K562 (cell line): Measurements from ENCODE around the gene FHIT. TPM values are rescaled to one million over a fixed set of nuclear protein-coding genes. Genes with fewer than 3 reads are reported as not detected.

ENCODE experiments used
- ATAC-seq: fragments of 200-7000 bp; cut with Tn5 transposase; 3 replicates; pipeline ENCODE4 v1.9.1; 2020; ENCODE audit warnings: moderate library complexity
- BruUV-seq: library from RNA; stranded (reverse); fragments of 400-500 nt; replicated peaks from 2 replicates; lab custom pipeline; 2021; lab: Mats Ljungman, UMichigan
- CTCF ChIA-PET: fragments of 300-600 bp; formaldehyde crosslinking; extraction: SDS; loops from one replicate; lab custom pipeline; 2021; ENCODE audit warnings: low intra/inter-chr PET ratio; lab: Yijun Ruan, JAX
- POLR2A ChIA-PET: fragments of 300-600, 350-650 bp; sonication (Branson Sonifier 250); formaldehyde crosslinking; extraction: SDS; loops from one replicate; lab custom pipeline; 2021; ENCODE audit warnings: antibody characterized with exemption, inconsistent platforms; lab: Yijun Ruan, JAX
- DNase-seq, 4 experiments: peaks; one replicate each; pipeline versions ENCODE4 v3.0.0 to v3.0.0-alpha.2; 2011 to 2018; ENCODE audit warnings: low spot score in 3 of 4, mixed read lengths in 3 of 4; ENCODE audit errors: extremely low read depth in 1 of 4
- FAIRE-seq: peaks from 2 replicates; lab custom pipeline; 2011; peaks lifted over from hg19 to GRCh38; lab: Jason Lieb, UNC
- H2AFZ ChIP-seq: 2 replicates; pipeline ENCODE4 v1.6.0; 2011; ENCODE audit warnings: low read depth, low read length, control low read depth, inconsistent platforms
- H3K27ac ChIP-seq: fragments of 200-600 bp; 3 replicates; pipeline ENCODE4 v1.8.0; 2011; ENCODE audit warnings: low read depth, mild to moderate bottlenecking, control low read depth, inconsistent platforms, low read length, moderate library complexity, mixed read lengths; ENCODE audit errors: extremely low read depth
- H3K27me3 ChIP-seq, 2 experiments: fragments of 300-600 bp in 1 of 2; 2 replicates in 1 of 2; 3 replicates in 1 of 2; pipeline versions ENCODE4 v1.6.0 to v1.8.0; 2011; ENCODE audit warnings: inconsistent platforms in 2 of 2, low read length in 2 of 2, mild to moderate bottlenecking in 1 of 2, mixed read lengths in 1 of 2, moderate library complexity in 1 of 2; ENCODE audit not compliant: control insufficient read depth in 2 of 2, insufficient read depth in 2 of 2
- H3K36me3 ChIP-seq: fragments of 300-600 bp; 3 replicates; pipeline ENCODE4 v1.8.0; 2011; ENCODE audit warnings: mild to moderate bottlenecking, low read length, inconsistent platforms; ENCODE audit not compliant: control insufficient read depth, insufficient read depth
- H3K4me1 ChIP-seq, 2 experiments: fragments of 200-600 bp in 1 of 2; replicated peaks in 1 of 2; 2 replicates in 1 of 2; 3 replicates in 1 of 2; pipeline versions ENCODE4 v1.5.1 to v1.8.0; 2011; ENCODE audit warnings: inconsistent platforms in 2 of 2, low read length in 2 of 2, mild to moderate bottlenecking in 1 of 2, mixed read lengths in 1 of 2, moderate library complexity in 1 of 2; ENCODE audit not compliant: control insufficient read depth in 2 of 2, insufficient read depth in 2 of 2
- H3K4me2 ChIP-seq: 2 replicates; pipeline ENCODE4 v1.6.1; 2011; ENCODE audit warnings: low read length, control low read depth, inconsistent platforms, mixed read lengths; ENCODE audit not compliant: insufficient read depth
- H3K4me3 ChIP-seq: fragments of 200-600 bp; sonication (generic), shearing (Covaris generic); 2 replicates; pipeline ENCODE4 v1.5.1; 2016; ENCODE audit warnings: control low read depth, inconsistent platforms
- H3K79me2 ChIP-seq: fragments of 200-600 bp; 3 replicates; pipeline ENCODE4 v1.8.0; 2011; ENCODE audit warnings: low read length, inconsistent platforms; ENCODE audit not compliant: control insufficient read depth, insufficient read depth
- H3K9ac ChIP-seq, 2 experiments: 2 replicates each; pipeline versions ENCODE4 v1.6.0 to v1.6.1; 2011; ENCODE audit warnings: low read depth in 2 of 2, low read length in 2 of 2, control low read depth in 1 of 2, inconsistent platforms in 1 of 2, mild to moderate bottlenecking in 1 of 2, mixed read lengths in 1 of 2; ENCODE audit not compliant: insufficient read depth in 1 of 2
- H3K9me1 ChIP-seq: one replicate; pipeline ENCODE4 v1.6.0; 2011; ENCODE audit warnings: inconsistent platforms, mild to moderate bottlenecking, low read length, moderate library complexity; ENCODE audit not compliant: control insufficient read depth, insufficient read depth
- H3K9me3 ChIP-seq: replicated peaks from 2 replicates; pipeline ENCODE4 v1.5.1; 2011; ENCODE audit warnings: low read depth, low read length, inconsistent platforms; ENCODE audit not compliant: control insufficient read depth, insufficient read depth
- H4K20me1 ChIP-seq: replicated peaks from 2 replicates; pipeline ENCODE4 v1.6.1; 2011; ENCODE audit warnings: low read length, inconsistent platforms, mixed read lengths; ENCODE audit not compliant: control insufficient read depth, insufficient read depth
- EWSR1 ChIP-seq: fragments of 450-650 bp; IDR thresholded peaks from 2 replicates; pipeline ENCODE4 v1.6.1; 2018; ENCODE audit warnings: borderline replicate concordance, mild to moderate bottlenecking, low read depth, moderate library complexity; ENCODE audit not compliant: partially characterized antibody
- FOS ChIP-seq: IDR thresholded peaks from 3 replicates; pipeline ENCODE4 v1.6.1; 2011; ENCODE audit not compliant: insufficient read length; ENCODE audit errors: extremely low read depth
- FOXK1 ChIP-seq: sonication (generic); formaldehyde crosslinking; IDR thresholded peaks from 2 replicates; pipeline ENCODE4 v1.8.0; 2022; ENCODE audit warnings: missing genetic modification reagents, mild to moderate bottlenecking, borderline replicate concordance
- GATA2 ChIP-seq: sonication (generic); formaldehyde crosslinking; IDR thresholded peaks from 2 replicates; pipeline ENCODE4 v1.4.0; 2020; ENCODE audit warnings: mild to moderate bottlenecking, missing genetic modification reagents
- MEF2D ChIP-seq: conservative IDR thresholded peaks from 2 replicates; pipeline ENCODE4 v1.6.1; 2016; ENCODE audit warnings: low read depth, missing genetic modification characterization, missing compliant biosample characterization
- NCOA4 ChIP-seq: fragments of 450-650 bp; IDR thresholded peaks from 2 replicates; pipeline ENCODE4 v1.6.1; 2018; ENCODE audit warnings: mild to moderate bottlenecking; ENCODE audit not compliant: partially characterized antibody
- NR3C1 ChIP-seq: sonication (generic); formaldehyde crosslinking; IDR thresholded peaks from 2 replicates; pipeline ENCODE4 v1.8.1; 2022; ENCODE audit warnings: missing genetic modification reagents
- PURB ChIP-seq: sonication (generic); formaldehyde crosslinking; IDR thresholded peaks from 2 replicates; pipeline ENCODE4 v1.9.0; 2021; ENCODE audit warnings: low read depth, mild to moderate bottlenecking, missing genetic modification reagents
- SMARCE1 ChIP-seq: fragments of 450-650 bp; IDR thresholded peaks from 2 replicates; pipeline ENCODE4 v1.7.1; 2016; ENCODE audit warnings: mild to moderate bottlenecking
- SREBF1 ChIP-seq: fragments of 150-350 bp; IDR thresholded peaks from 2 replicates; pipeline ENCODE4 v1.6.1; 2014; ENCODE audit warnings: antibody characterized with exemption, low read depth, low read length, borderline replicate concordance
- ZNF134 ChIP-seq: fragments of 250-450 bp; sonication (Bioruptor Pico); conservative IDR thresholded peaks from 2 replicates; pipeline ENCODE4 v1.4.0; 2020
- WGBS: fragments of 100-300 bp; shearing (Covaris generic); methylation state at CpG from one replicate; pipeline ENCODE4 v1.1.6; 2016; ENCODE audit warnings: low coverage, mixed read lengths; ENCODE audit not compliant: insufficient coverage; ENCODE audit errors: missing lambda C conversion rate; 5-methylcytosine and 5-hydroxymethylcytosine counted together
- in situ Hi-C: fragments of 300-500 bp; cut with MboI; formaldehyde crosslinking; loops from 4 replicates; pipeline ENCODE4 v1.15.0; 2018; ENCODE audit warnings: inconsistent platforms, mixed read lengths
- intact Hi-C: fragments of 100-400 bp; cut with micrococcal nuclease; formaldehyde crosslinking; loops from 2 replicates; pipeline ENCODE4 v1.14.2; 2022
- polyA plus RNA-seq, 8 experiments: library from polyadenylated mRNA; depleted of rRNA in 4 of 8; stranded (reverse) in 5 of 8; unstranded in 3 of 8; fragments of >200 nt; fragmentation: Nextera tagmentation in 2 of 8; fragmentation: Illumina TruSeq in 1 of 8; extraction: Ambion mirVana in 2 of 8; extraction: Trizol in 1 of 8; gene quantifications; 2 replicates each; pipeline versions ENCODE4 v1.2.1 to v1.2.3, GENCODE V29; 2011 to 2014; ENCODE audit warnings: inconsistent platforms in 1 of 8, missing spikeins in 1 of 8
- total RNA-seq, 7 experiments: library from RNA; depleted of rRNA in 6 of 7; stranded (reverse); fragments of >200 nt in 6 of 7; fragmentation: Illumina TruSeq in 2 of 7; extraction: Trizol in 2 of 7; gene quantifications; 2 replicates each; pipeline versions ENCODE4 v1.2.1 to v1.2.3, GENCODE V29; 2011 to 2021; ENCODE audit warnings: low replicate concordance in 1 of 7
- TF ChIP-seq, protein P1 (sequence below), 3 experiments: fragments of 200-800 bp in 1 of 3; fragments of 250-450 bp in 1 of 3; fragments of 450-650 bp in 1 of 3; sonication (Bioruptor Pico) in 1 of 3; sonication (Bioruptor generic) in 1 of 3; formaldehyde crosslinking in 1 of 3; IDR thresholded peaks; 2 replicates each; pipeline versions ENCODE4 v1.6.1 to v1.8.0; 2016 to 2022; ENCODE audit warnings: mild to moderate bottlenecking in 2 of 3, missing genetic modification characterization in 2 of 3, missing compliant biosample characterization in 1 of 3, moderate library complexity in 1 of 3

The FHIT gene
- total and polyA plus RNA-seq, 9 of the 15 experiments (the other 6 are each of a cell fraction or from before 2014, with no cell fraction given): 1.7 to 9.1 (median 4.3) TPM

DNA sequence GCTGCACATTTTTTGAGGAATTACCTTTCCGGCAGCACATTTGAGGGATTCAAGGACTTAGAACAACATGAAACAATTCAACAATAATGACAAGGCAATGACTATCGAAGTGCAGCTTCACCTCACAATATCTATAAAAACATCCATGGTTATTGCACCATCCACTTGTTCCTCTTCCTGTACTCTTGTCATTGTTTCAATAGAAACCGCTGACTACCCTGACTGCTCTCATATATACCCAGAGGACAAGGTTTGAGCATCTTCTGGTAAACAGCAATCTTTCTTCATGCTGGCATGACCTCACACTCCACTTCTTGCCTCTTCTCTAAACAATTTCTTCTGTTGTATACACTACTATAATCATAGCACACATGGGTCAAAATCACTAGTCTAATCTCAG, 864.9 kb downstream of the FHIT start:
- H3K4me3 ChIP-seq: no peak overlapping the region
- no peak for FAIRE-seq
- no peaks in the 10 kb centered on the region for H4K20me1 ChIP-seq
- 43% methylated on average over 3 of the region's 3 CpGs for WGBS
- in situ Hi-C loops (no loop called here), intact Hi-C loops (no loop called here)
- no peak overlapping the region for H3K9ac ChIP-seq
- TF ChIP-seq SREBF1 (no peak), PURB (CRISPR knock-in tag) (no peak), SMARCE1 (no peak), ZNF134 (CRISPR knock-in tag) (no peak), NCOA4 (no peak), MEF2D (tag) (no peak), GATA2 (CRISPR knock-in tag) (no peak), FOXK1 (CRISPR knock-in tag) (no peak), EWSR1 (no peak), NR3C1 (CRISPR knock-in tag) (no peak), FOS (no peak)
- TF ChIP-seq, protein P1, sequence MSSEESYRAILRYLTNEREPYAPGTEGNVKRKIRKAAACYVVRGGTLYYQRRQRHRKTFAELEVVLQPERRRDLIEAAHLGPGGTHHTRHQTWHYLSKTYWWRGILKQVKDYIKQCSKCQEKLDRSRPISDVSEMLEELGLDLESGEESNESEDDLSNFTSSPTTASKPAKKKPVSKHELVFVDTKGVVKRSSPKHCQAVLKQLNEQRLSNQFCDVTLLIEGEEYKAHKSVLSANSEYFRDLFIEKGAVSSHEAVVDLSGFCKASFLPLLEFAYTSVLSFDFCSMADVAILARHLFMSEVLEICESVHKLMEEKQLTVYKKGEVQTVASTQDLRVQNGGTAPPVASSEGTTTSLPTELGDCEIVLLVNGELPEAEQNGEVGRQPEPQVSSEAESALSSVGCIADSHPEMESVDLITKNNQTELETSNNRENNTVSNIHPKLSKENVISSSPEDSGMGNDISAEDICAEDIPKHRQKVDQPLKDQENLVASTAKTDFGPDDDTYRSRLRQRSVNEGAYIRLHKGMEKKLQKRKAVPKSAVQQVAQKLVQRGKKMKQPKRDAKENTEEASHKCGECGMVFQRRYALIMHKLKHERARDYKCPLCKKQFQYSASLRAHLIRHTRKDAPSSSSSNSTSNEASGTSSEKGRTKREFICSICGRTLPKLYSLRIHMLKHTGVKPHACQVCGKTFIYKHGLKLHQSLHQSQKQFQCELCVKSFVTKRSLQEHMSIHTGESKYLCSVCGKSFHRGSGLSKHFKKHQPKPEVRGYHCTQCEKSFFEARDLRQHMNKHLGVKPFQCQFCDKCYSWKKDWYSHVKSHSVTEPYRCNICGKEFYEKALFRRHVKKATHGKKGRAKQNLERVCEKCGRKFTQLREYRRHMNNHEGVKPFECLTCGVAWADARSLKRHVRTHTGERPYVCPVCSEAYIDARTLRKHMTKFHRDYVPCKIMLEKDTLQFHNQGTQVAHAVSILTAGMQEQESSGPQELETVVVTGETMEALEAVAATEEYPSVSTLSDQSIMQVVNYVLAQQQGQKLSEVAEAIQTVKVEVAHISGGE (CRISPR knock-in tag; IDR thresholded peaks at IDR 0.05): no peak
- no peak overlapping the region for H2AFZ ChIP-seq
- ATAC-seq: no peak
- no peaks in the 10 kb centered on the region for H3K4me1 ChIP-seq
- H3K9me1 ChIP-seq: no peaks in the 10 kb centered on the region
- H3K36me3 ChIP-seq: no peaks in the 10 kb centered on the region
- no TSS peak for BruUV-seq
- H3K27ac ChIP-seq: no peak overlapping the region
- ChIA-PET CTCF (no interaction called here), POLR2A (no interaction called here)
- H3K79me2 ChIP-seq: no peaks in the 10 kb centered on the region
- H3K27me3 ChIP-seq: no peaks in the 10 kb centered on the region
- H3K4me2 ChIP-seq: no peak overlapping the region
- no peaks in the 10 kb centered on the region for H3K9me3 ChIP-seq
- DNase-seq: no peak
